NCI-H1417 treated with DMSO at 0.1 percent for 48 hours (cell line): ENCODE results near the gene SFXN5.
A peak's percentile ranks its signal among the peaks of the same experiment; 100 is the strongest.

Experiments used
- DNase-seq: peaks from one replicate; lab custom pipeline; 2025; lab: John Stamatoyannopoulos, UW

SFXN5 gene

GRCh38 chr2:73043929-73044832 is 27.3 kb downstream of the SFXN5 start:
- DNase-seq = no peak

- DNase-seq = no peak
Observed at GRCh38 chr2:73043276-73043675, 28.2 kb downstream of the SFXN5 start.

- DNase-seq = peak; percentile 9
Observed at GRCh38 chr2:73037947-73038585, 33.4 kb downstream of the SFXN5 start.

- no peak for DNase-seq
Observed at GRCh38 chr2:73036766-73037165, 34.7 kb downstream of the SFXN5 start.

GRCh38 chr2:73035899-73036711 is 35.4 kb downstream of the SFXN5 start:
- no peak for DNase-seq

- no peak for DNase-seq
Observed at GRCh38 chr2:73034661-73035375, 36.7 kb downstream of the SFXN5 start.

GRCh38 chr2:73033766-73034381 is 37.6 kb downstream of the SFXN5 start:
- no peak for DNase-seq

- DNase-seq = no peak
Observed at GRCh38 chr2:73033142-73033765, 38.3 kb downstream of the SFXN5 start.

- DNase-seq = no peak
Observed at GRCh38 chr2:73032702-73033097, 38.8 kb downstream of the SFXN5 start.

- DNase-seq = no peak
Observed at GRCh38 chr2:73031725-73032701, 39.5 kb downstream of the SFXN5 start.

GRCh38 chr2:73031095-73031678 is 40.3 kb downstream of the SFXN5 start:
- no peak for DNase-seq

- no peak for DNase-seq
Observed at GRCh38 chr2:73028841-73029240, 42.7 kb downstream of the SFXN5 start.

- no peak for DNase-seq
Observed at GRCh38 chr2:73027340-73027739, 44.2 kb downstream of the SFXN5 start.

GRCh38 chr2:73023497-73023896 is 48.0 kb downstream of the SFXN5 start:
- no peak for DNase-seq

- no peak for DNase-seq
Observed at GRCh38 chr2:73022024-73022568, 49.4 kb downstream of the SFXN5 start.

- no peak for DNase-seq
Observed at GRCh38 chr2:73021371-73022010, 50.0 kb downstream of the SFXN5 start.

GRCh38 chr2:73020657-73021370 is 50.7 kb downstream of the SFXN5 start:
- no peak for DNase-seq

- no peak for DNase-seq
Observed at GRCh38 chr2:73020306-73020656, 51.2 kb downstream of the SFXN5 start.
